ENCODE data around the gene RAI14.

The RAI14 gene

GRCh38 chr5:34656001-34656699 is at the start of gene RAI14:
Gene RAI14 (plus strand): TSS chr5:34656328. CDS start chr5:34686920, 30,592 bp downstream.
- DNase-seq (ENCODE audit: low read depth), result peak; percentile 59
- peak; percentile 10 for TF ChIP-seq CTCF (IDR thresholded peaks at IDR 0.05; ENCODE audit: insufficient read depth, low read depth, low read length, missing control alignments)
- peak within 1 kb of the TSS; percentile 88 for H3K4me3 ChIP-seq (ENCODE audit: low read depth, low read length)

GRCh38 chr5:34608368-34608767 is 47.8 kb upstream of the RAI14 start:
- H3K4me3 ChIP-seq (ENCODE audit: low read depth, low read length), result no peak overlapping the region
- DNase-seq (ENCODE audit: low read depth), result no peak
- TF ChIP-seq CTCF (IDR thresholded peaks at IDR 0.05; ENCODE audit: insufficient read depth, low read depth, low read length, missing control alignments), result no peak

GRCh38 chr5:34608859-34609648 is 47.1 kb upstream of the RAI14 start:
- TF ChIP-seq CTCF (IDR thresholded peaks at IDR 0.05; ENCODE audit: insufficient read depth, low read depth, low read length, missing control alignments), result no peak
- DNase-seq (ENCODE audit: low read depth), result no peak
- H3K4me3 ChIP-seq (ENCODE audit: low read depth, low read length), result no peak overlapping the region

GRCh38 chr5:34609951-34610441 is 46.1 kb upstream of the RAI14 start:
- H3K4me3 ChIP-seq (ENCODE audit: low read depth, low read length), result no peak overlapping the region
- no peak for DNase-seq (ENCODE audit: low read depth)
- no peak for TF ChIP-seq CTCF (IDR thresholded peaks at IDR 0.05; ENCODE audit: insufficient read depth, low read depth, low read length, missing control alignments)

GRCh38 chr5:34610546-34610945 is 45.6 kb upstream of the RAI14 start:
- no peak for TF ChIP-seq CTCF (IDR thresholded peaks at IDR 0.05; ENCODE audit: insufficient read depth, low read depth, low read length, missing control alignments)
- DNase-seq (ENCODE audit: low read depth), result no peak
- H3K4me3 ChIP-seq (ENCODE audit: low read depth, low read length), result no peak overlapping the region

GRCh38 chr5:34611464-34612415 is 44.4 kb upstream of the RAI14 start:
- TF ChIP-seq CTCF (IDR thresholded peaks at IDR 0.05; ENCODE audit: insufficient read depth, low read depth, low read length, missing control alignments), result no peak
- H3K4me3 ChIP-seq (ENCODE audit: low read depth, low read length), result no peak overlapping the region
- DNase-seq (ENCODE audit: low read depth), result no peak

All from GM12865 (cell line).